ENCODE measurements around the gene PLXNA4.

Gene PLXNA4

DNA sequence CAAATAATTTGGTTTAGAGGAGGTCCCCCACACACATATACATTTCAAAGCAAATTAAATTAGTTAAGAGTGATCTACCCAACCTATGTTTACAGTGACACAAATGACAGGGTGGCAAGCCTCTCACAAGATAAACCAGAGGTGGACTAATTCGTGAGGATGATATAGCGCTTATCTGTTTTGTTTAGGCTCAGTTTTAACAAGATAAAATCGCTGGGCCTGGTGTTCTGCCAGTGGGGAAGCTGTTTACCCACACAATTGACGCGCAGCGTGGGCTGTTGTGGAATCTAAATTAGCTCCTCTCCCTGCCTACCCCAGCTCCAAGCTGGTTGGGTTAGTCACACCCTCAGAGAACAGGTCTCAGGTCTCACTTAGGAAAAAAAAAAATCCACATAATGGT lies 16.7 kb upstream of the PLXNA4 start:
- DNase-seq (ENCODE audit: low read depth in 2 of 2, low spot score in 1 of 2): no peak

DNA sequence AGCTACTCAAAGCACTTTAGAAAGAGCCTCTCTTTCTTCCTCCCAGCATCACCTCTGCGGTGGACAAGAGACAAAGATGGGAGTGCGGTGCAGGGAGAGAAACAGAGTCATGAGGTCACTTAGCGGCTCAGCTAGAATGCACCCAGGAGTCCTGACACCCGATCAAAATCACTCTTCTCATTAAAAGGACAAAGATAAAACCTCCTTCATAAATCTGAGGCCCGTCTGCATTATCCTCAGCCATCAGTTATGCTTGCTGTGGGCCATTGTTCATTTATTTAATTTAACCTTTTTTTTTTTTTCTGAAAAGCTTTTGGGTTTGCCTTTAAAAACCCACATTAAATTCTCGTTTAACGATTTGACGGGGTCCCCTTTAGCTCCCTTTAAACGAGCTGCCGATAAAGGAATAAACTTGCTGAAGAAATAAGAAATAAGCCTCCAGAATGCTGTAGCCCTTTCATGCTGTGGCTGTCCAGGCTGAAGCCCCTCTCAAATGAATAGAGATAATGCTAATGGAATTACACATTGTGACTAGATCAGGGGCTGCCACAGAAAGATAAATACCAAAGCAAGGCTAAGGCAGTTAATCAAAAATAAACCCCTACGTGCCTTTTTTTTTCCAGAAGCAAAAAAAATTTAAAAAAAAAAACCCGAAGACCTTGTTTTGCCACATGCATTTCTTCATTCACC lies 16.1 kb upstream of the PLXNA4 start:
- DNase-seq (ENCODE audit: low read depth in 2 of 2, low spot score in 1 of 2): no peak

DNA sequence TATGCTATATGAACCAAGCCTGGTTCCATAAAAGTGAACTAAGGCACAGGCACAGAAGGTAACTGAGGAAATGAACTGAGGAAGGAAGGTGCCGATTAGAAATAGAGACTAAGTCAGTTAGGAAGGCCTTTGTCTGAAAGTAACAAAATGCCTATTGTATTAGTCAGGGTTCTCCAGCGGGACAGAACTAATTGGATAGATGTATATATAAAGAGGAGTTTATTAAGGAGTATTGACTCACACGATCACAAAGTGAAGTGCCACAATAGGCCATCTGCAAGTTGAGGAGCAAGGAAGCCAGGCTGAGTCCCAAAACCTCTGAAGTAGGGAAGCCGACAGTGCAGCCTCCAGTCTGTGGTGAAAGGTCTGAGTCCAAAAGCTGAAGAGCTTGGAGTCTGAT lies 13.9 kb upstream of the PLXNA4 start:
- no peak for DNase-seq (ENCODE audit: low read depth in 2 of 2, low spot score in 1 of 2)

DNA sequence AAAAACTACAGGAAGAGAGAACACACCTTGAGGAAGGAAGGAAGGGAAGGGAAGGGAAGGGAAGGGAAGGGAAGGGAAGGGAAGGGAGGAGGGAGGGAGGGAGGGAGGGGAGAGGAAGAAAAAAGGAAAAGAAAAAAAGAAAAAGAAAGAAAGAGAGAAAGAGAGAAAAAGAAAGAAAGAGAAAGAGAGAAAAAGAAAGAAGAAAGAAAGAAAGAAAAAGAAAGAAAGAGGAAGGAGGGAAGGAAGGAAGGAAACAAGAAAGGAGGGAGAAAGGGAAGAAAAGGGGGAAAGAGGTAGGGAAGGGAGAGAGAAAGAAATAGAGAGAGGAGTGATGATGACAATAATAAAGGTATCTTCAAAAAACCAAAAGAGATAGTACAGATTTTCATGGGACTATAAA lies 12.3 kb upstream of the PLXNA4 start:
- DNase-seq (ENCODE audit: low read depth in 2 of 2, low spot score in 1 of 2): no peak

DNA sequence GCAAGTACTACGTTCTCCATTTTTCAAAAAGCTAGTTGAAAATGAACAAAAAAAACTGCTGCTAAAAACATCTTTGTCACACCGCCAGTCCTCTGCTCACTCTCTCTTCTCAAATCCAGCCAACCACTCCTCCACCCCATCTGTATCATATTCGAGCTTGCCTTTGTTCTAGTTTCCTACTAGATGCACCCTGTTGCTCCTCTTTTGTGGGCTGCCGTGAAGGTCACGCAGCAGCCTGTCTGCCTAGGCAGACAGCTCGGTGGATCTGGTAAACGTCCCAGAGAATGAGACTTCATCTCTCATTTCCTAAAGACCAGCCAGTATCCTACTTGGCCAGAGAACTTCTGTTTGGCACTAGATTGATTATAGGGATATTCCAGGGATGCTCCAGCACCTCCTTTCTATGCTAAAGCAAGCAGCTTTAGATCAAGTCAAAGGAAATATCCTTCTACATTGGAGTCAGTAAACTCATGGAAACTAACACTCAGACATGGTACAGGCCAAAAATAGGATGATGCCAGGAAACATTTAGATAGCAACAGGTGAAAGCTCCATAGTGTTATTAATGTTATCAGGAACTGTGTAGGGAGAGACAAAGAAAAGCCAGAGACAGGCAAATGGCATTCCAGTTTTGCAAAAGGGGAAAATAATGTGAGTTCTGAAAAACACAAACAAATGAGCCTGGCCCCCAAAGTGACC lies 8.7 kb upstream of the PLXNA4 start:
- no peak for DNase-seq (ENCODE audit: low read depth in 2 of 2, low spot score in 1 of 2)

DNA sequence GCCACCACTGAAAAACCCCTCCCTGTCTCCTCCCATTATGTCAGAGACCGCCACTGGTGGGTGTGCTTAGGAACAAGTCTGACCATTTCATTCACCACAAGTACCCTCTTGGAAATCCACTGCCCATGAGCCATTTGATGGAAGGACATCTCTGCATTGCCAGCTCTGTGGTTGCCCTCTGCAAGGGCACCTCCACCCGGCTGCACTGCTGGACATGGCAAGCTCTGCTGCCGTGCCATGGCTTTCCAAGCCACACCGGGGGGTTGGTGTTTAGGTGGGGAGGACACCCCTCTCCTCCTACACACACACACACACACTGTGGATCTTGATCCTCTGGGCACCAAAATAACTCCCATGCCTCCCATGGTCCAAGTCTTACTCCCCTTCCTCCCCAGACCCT lies 5.2 kb upstream of the PLXNA4 start:
- DNase-seq (ENCODE audit: low read depth in 2 of 2, low spot score in 1 of 2): no peak

DNA sequence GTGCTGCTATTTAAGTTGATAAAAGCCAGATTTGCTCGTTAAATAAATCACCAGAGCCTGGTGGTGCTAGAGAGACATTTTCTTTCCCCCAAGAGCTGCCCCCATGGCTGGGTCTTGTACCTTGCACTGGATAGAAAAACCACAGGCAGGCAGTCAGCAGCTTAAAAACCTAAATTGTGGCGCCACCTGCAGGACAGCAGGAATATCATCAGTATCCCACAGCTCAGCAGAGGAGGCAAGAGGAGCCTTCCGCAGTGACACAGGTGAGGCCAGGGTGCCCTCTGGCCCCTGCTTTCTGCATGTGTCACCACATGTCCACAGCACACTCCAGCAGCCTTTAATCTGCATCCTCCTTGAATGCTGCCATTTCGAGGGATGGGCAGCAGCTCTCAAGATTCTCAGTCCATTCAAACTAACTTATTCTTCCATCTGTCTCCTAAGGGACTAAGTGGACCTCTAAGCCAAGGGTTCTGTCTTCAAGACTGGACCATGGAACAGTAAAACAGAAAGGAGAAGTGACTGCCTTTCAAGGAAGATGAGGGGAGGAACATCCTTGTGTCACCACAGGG lies 4.5 kb upstream of the PLXNA4 start:
- peak; percentile 37 to 40 for DNase-seq (ENCODE audit: low read depth in 2 of 2, low spot score in 1 of 2)

DNA sequence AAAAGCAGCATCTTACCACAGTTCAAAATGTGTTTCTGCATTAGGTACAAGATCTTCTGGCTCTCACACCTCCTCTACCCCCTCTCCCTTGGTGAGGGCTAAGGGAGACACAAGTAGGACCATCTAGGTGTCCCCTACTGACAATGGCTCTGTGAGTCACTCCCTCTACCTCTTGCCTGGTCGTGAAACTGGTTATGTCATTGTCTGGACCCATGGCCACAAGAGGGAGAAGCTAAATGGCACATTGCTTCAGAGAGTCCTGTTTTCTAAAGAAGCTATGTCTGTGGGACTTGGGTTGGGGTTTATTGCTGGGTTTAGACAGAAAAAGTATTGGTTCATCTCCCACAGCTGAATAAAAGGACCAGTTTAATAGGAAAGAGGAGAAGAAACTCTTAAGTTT lies 4.0 kb upstream of the PLXNA4 start:
- no peak for DNase-seq (ENCODE audit: low read depth in 2 of 2, low spot score in 1 of 2)

DNA sequence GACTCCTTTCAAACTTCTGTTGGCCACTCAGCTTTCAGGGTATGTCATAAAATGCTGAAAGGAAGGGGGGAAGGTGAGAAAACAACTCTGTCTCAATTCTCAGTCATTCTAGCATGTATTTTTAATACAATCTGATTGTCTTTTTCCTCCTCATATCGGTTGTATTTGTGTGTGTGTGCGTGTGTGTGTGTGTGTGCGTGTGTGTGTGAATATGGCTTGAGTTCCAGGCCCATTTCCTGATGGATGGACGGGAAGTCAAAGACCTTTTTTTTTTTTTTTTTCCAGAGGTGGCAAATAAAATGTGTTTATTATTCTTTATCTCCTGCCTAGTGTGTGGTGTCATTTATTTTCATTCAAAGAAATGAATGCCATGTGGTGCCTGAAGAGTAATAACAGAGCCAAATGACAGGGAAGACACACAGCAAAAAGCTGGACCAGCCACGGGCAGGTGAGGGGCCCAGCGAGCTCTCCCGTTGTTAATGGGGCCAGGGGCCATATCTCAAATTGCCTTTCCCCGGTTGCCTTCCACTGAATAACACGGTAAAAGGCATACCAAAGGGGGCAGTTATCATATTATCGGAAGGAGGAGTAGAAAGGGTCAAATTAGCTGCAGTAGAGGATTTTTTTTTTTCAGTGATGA lies 3.1 kb upstream of the PLXNA4 start:
- DNase-seq (ENCODE audit: low read depth in 2 of 2, low spot score in 1 of 2): no peak

DNA sequence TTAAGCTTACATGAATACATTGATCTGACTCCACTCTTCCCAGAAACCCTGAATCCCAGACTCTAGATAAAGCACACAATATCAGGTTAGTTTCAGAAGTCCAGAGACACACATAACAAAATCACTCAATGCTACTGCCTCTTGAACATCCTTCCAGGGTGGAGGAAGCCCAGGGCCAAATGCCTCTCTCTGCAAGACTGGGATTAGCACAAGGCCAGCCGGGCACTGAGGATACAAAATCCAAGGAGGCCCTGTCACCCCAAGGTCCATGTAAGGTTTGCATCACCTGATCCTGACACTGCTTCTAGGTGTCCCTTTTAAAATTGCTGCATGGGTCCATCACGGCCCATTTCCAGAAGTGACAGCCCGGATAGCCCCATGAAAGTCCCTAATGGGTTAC lies 2.6 kb upstream of the PLXNA4 start:
- no peak for DNase-seq (ENCODE audit: low read depth in 2 of 2, low spot score in 1 of 2)

DNA sequence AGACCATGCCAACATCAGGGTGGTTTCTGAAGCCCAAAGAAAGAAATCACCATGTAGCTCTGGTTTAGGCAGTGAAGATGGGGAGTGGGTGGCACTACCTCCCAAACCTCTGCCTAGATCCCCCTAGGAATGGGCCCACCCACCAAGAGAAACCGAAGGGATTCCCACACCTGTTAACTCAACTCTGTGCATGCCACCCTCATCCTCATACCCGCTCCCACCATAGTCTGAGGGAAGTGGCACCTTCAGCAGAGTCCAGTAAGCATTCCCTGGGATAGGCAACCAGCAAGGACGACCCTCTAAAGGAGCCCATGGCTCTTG lies 1.7 kb upstream of the PLXNA4 start:
- DNase-seq (ENCODE audit: low read depth in 2 of 2, low spot score in 1 of 2): no peak

DNA sequence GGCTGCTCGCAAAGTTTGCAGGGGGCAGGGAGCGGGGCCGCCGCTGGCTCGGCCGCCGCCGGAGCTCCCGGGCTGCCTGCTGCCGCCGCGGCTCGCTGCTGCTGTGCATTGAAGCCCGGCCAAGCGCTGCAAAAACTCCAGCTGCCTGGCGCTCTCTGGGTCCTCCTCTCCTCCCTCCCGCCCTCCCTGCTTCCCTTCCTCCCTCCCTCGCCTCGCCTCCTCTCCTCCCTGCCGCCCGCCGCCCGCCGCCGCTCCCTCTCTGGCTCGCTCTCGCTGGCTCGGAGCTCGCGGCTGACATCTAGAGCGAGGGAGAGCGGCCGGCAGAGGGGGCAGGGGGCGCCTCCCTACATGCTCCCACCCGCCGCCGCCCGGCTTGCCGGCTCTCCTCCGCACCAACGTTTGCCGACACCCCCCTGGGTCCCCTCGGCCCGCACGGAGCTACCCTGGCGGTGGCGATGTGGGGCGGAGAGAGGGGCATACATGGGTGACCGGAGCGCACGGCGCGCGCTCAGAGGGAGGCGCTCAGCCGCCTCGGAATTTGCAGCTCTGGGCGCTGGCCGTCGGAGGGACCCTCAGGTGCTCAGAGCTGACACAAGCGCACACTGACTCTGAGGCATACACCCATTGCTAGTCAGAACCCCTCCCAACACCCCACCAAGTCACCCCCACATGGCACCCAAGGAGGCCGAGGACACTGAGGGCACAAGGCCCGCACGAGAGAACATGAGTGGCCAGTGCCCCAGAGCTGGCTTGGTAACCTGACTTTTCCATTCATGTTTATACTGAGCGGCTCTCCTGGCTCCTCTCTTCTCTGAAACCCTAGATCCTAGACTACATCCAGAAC lies 1.2 kb upstream of the PLXNA4 start:
- no peak for DNase-seq (ENCODE audit: low read depth in 2 of 2, low spot score in 1 of 2)

DNA sequence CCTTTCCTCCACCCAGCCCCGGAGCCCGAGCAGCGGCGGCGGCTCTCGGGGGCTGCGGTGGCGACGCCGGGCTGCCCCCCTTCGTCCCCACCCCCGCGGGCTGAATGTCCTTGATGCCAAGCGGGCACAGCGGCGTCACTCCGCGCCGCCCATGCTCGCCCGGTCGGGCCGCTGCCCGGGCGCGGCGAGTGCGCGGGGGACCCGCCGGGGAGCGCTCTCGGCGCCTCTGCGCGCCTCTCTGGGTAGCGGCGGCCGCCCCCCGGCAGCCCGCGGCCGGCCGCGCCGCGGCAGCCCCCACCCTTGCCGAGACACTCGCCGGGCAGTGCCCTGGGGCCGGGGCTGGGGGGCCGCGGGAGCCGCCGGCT lies 433 bp upstream of the PLXNA4 start:
- no peak for DNase-seq (ENCODE audit: low read depth in 2 of 2, low spot score in 1 of 2)

DNA sequence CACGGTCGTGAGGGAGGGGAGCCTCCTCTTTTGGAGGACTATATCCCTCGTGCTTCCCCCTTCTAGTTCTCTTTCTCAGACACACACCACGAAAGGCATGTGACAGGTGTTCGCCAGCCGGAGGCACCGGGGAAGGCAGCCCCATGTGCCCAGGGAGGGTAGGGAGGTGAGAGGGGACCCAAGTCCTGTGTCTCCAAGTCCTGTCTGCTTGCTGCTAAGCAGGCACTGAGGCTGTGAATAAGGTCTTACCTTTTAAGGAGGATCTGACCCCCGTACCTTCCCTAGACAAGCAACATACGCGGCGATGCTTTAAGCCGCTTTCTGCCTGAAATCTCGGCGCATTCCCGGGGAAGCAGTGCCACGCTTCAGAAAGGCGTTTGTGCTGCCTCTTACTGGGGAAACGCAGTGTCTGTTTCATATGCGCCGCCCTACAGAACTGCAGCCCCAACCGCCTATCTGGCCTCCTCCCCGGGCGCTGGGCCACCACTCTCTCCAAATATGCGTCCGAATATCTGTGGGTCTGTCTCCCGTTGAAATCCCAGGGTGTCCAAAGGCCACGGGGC lies 770 bp downstream of the PLXNA4 start:
- DNase-seq (ENCODE audit: low read depth in 2 of 2, low spot score in 1 of 2): no peak

DNA sequence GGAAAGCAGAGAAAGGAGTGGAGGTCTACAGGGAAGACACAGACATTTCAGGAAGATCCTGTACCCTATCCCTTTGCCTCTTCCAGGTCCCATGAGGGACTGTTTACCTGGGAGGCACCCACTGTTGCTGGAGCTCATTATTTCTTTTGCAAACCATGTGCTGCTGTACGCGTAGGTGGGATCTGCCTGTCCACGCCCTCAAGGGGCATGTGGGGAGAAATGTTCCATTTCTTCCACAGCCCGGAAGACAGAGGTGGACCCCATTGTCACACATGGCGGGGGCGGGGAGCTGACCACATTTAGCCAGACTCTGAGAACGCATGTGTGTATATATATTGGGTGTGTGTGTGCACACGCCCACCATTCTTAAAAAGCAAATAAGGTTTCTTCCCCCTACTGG lies 2.0 kb downstream of the PLXNA4 start:
- DNase-seq (ENCODE audit: low read depth in 2 of 2, low spot score in 1 of 2): no peak

DNA sequence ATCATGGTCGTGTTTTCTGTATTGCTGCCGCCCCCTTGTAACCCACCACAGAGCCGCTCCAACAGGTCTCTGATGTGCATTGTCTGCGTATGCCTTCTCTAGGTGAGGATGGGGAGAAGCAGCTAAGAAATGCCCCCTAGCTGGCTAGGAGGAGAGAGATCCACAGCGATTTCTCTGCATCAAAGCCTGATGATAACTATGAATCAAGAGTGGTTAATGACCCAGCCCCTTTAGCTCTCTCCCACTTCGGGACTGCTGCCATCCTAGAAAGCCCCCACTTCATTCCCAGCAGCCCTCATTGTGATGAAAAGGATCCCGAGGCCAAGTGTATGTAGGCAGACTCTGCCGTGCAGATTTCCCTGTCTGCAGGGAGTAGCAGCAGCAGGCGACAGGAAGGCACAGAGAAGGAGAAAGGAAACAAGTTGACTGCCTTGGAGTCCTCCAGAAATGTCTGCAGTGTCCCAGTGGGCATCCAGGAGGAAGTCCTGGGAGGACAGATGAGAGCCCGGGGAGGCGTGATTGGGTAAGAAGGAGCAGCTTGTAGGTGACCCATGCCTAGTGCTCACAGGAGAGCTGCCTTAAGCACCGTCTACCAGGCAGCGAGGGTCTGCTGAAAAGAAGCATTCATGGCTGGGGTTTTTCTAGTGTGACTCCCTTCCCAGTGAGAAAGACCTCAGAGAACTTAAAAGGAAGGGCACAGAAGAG lies 2.9 kb downstream of the PLXNA4 start:
- DNase-seq (ENCODE audit: low read depth in 2 of 2, low spot score in 1 of 2): no peak

DNA sequence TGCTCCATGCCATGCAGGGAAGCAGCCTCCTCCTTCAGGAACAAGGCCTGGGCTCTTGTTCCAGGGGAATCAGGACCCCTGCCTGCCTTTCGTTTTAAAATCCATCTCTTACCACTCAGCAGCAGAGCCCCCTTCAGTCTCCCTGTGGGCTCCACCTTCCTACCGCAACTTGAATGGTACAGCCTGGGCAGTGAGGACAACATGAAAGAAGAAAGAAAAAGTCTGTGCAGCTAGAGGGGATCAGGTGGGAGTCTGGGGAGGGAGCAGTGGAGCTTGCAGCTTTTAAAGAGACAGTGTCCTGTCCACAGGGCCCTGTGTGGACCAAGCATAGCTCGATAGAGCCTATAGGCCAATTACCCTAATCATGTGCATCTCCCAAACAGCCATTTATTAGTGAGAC lies 3.7 kb downstream of the PLXNA4 start:
- no peak for DNase-seq (ENCODE audit: low read depth in 2 of 2, low spot score in 1 of 2)

DNA sequence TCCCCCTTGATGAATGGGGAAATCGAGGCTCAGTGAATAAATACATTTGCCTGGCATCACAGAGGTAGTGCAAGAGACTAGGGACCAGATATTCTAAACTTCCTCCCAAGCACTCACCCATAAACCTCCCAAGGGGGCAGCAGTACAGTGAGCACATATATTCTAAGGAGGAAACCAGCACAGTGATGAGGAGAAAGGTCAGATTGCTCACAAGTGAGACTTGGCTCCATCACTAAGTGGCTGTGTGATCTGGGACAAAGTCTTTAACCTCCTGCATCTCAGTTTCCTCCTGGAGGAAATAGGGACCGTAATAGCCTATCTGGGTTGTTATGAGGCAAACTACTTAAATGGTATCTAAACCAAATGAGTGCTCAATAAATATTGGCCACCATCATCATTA lies 4.3 kb downstream of the PLXNA4 start:
- DNase-seq (ENCODE audit: low read depth in 2 of 2, low spot score in 1 of 2): no peak

DNA sequence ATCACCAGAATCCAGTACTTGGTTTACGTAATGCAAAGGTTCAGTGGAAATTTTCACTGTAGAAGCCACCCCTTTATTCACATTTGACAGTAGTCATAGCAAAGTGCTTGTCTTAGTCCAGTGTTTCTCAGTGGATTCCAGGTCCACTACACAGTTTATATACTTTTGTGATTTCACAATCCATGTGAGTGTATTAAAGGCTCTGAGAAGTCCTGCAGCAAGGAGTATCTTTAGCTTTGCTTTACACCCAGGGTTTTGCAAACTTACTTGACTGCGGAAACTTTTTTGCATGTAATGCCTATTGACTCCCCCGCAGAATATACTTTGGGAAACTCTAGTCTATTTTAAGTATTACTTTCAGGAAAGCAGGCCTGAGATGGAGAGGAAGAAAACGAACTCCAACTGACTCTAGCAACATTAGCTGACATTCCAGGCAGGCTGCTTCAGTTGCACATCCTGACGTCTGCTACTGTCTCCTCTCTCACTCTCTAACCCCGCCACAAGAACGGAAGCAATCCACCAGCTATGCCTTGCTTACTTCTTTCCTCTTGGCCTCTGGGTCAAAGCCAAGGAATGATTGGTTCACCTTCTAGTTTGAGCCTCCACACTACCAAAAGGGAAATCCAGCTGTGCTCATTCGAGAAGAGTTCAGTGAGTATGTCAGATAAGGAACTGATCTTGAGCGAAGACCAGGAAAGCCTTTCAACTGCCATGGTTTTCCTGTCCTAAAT lies 6.2 kb downstream of the PLXNA4 start:
- DNase-seq (ENCODE audit: low read depth in 2 of 2, low spot score in 1 of 2): no peak

DNA sequence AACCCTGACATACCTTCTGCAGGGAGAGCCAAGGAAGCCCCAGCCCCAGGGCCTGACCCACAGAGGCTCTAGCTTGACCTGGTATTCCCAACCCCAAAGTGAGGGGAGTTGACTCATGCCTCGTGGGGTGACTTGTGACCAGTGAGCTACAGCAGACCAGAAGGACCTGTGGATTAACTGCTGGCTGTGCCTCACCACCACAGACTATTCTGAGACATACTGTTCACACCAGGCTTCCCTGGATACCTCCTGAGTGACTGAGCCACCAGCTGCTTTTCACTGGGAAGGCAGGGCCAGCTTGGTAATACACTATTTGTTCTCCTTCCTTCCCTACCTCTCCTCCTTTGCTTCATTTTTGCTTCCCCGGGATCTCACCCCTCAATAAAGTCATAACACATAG lies 7.3 kb downstream of the PLXNA4 start:
- DNase-seq (ENCODE audit: low read depth in 2 of 2, low spot score in 1 of 2): no peak
